SK-N-SH treated with all-trans-retinoic acid at 6 μM for 48 hours (cell line): Measurements from ENCODE around the gene SPAG4.

Experiments used
- ATAC-seq: fragments of 200-7000 bp; cut with Tn5 transposase; 3 replicates; pipeline ENCODE4 v1.9.1; 2020; ENCODE audit warnings: mild to moderate bottlenecking, moderate library complexity
- BACH2 ChIP-seq: fragments of 250-450 bp; sonication (Bioruptor Pico); IDR thresholded peaks from 2 replicates; pipeline ENCODE4 v1.9.0; 2021; ENCODE audit warnings: mild to moderate bottlenecking, borderline replicate concordance
- CREB5 ChIP-seq: fragments of 250-450 bp; sonication (Bioruptor Pico); IDR thresholded peaks from 2 replicates; pipeline ENCODE4 v1.5.1; 2020; ENCODE audit warnings: low read depth, mild to moderate bottlenecking, moderate library complexity
- CSDC2 ChIP-seq: fragments of 250-450 bp; sonication (Bioruptor Pico); IDR thresholded peaks from 2 replicates; pipeline ENCODE4 v1.5.0; 2020; ENCODE audit warnings: mild to moderate bottlenecking, moderate library complexity
- CSRNP3 ChIP-seq: fragments of 250-450 bp; sonication (Bioruptor Pico); IDR thresholded peaks from 2 replicates; pipeline ENCODE4 v1.5.1; 2021; ENCODE audit warnings: mild to moderate bottlenecking, moderate library complexity
- ESRRG ChIP-seq: fragments of 250-450 bp; sonication (Bioruptor Pico); IDR thresholded peaks from 2 replicates; pipeline ENCODE4 v1.6.1; 2021; ENCODE audit warnings: mild to moderate bottlenecking
- ISL1 ChIP-seq: fragments of 250-450 bp; sonication (Bioruptor Pico); IDR thresholded peaks from 2 replicates; pipeline ENCODE4 v2.1.2; 2022; ENCODE audit warnings: mild to moderate bottlenecking, moderate library complexity
- OSR1 ChIP-seq: fragments of 250-450 bp; sonication (Bioruptor Pico); IDR thresholded peaks from 2 replicates; pipeline ENCODE4 v1.8.0; 2022; ENCODE audit warnings: moderate library complexity, mild to moderate bottlenecking, inconsistent platforms
- PPARA ChIP-seq: fragments of 250-450 bp; sonication (Bioruptor Pico); IDR thresholded peaks from 2 replicates; pipeline ENCODE4 v1.5.0; 2020; ENCODE audit warnings: mild to moderate bottlenecking, borderline replicate concordance
- RARB ChIP-seq: fragments of 250-450 bp; sonication (Bioruptor Pico); IDR thresholded peaks from 2 replicates; pipeline ENCODE4 v1.8.0; 2021; ENCODE audit warnings: mild to moderate bottlenecking, moderate library complexity
- SNAI2 ChIP-seq: fragments of 250-450 bp; sonication (Bioruptor Pico); IDR thresholded peaks from 2 replicates; pipeline ENCODE4 v1.5.0; 2020; ENCODE audit warnings: mild to moderate bottlenecking, moderate library complexity
- TCF4 ChIP-seq: fragments of 250-450 bp; sonication (Bioruptor Pico); IDR thresholded peaks from 2 replicates; pipeline ENCODE4 v1.8.0; 2021; ENCODE audit warnings: mild to moderate bottlenecking, moderate library complexity, borderline replicate concordance
- TOX ChIP-seq: fragments of 250-450 bp; sonication (Bioruptor Pico); IDR thresholded peaks from 2 replicates; pipeline ENCODE4 v1.8.0; 2021; ENCODE audit warnings: mild to moderate bottlenecking, moderate library complexity, borderline replicate concordance
- ZC3H10 ChIP-seq: fragments of 250-450 bp; sonication (Bioruptor Pico); IDR thresholded peaks from 2 replicates; pipeline ENCODE4 v1.5.1; 2021; ENCODE audit warnings: mild to moderate bottlenecking, moderate library complexity
- ZFP3 ChIP-seq: fragments of 250-450 bp; sonication (Bioruptor Pico); IDR thresholded peaks from 2 replicates; pipeline ENCODE4 v1.5.0; 2020; ENCODE audit warnings: mild to moderate bottlenecking, moderate library complexity
- ZFP30 ChIP-seq: fragments of 450-650 bp; formaldehyde crosslinking; IDR thresholded peaks from 2 replicates; pipeline ENCODE4 v1.5.0; 2022; ENCODE audit warnings: mild to moderate bottlenecking, moderate library complexity
- ZNF565 ChIP-seq: fragments of 450-650 bp; formaldehyde crosslinking; conservative IDR thresholded peaks from 2 replicates; pipeline ENCODE4 v1.5.0; 2020; ENCODE audit warnings: low read depth, mild to moderate bottlenecking, moderate library complexity
- ZNF70 ChIP-seq: fragments of 450-650 bp; formaldehyde crosslinking; IDR thresholded peaks from 2 replicates; pipeline ENCODE4 v1.5.0; 2020; ENCODE audit warnings: mild to moderate bottlenecking, moderate library complexity
- ZNF8 ChIP-seq: fragments of 450-650 bp; formaldehyde crosslinking; IDR thresholded peaks from 2 replicates; pipeline ENCODE4 v1.5.0; 2020; ENCODE audit warnings: mild to moderate bottlenecking, moderate library complexity
- TF ChIP-seq, protein P1 (sequence below): fragments of 250-450 bp; sonication (Bioruptor Pico); IDR thresholded peaks from 2 replicates; pipeline ENCODE4 v1.8.0; 2021; ENCODE audit warnings: low read depth, mild to moderate bottlenecking, moderate library complexity, borderline replicate concordance
- TF ChIP-seq, protein P2 (sequence below): fragments of 250-450 bp; sonication (Bioruptor Pico); IDR thresholded peaks from 2 replicates; pipeline ENCODE4 v1.8.0; 2020; ENCODE audit warnings: mild to moderate bottlenecking, moderate library complexity, borderline replicate concordance
- TF ChIP-seq, protein P3 (sequence below): fragments of 250-450 bp; sonication (Bioruptor Pico); IDR thresholded peaks from 2 replicates; pipeline ENCODE4 v1.5.0; 2020; ENCODE audit warnings: mild to moderate bottlenecking, moderate library complexity

SPAG4 gene

GRCh38 chr20:35653893-35654292 lies 38.3 kb downstream of the SPAG4 start:
- ATAC-seq = no peak
- TF ChIP-seq, protein P1, sequence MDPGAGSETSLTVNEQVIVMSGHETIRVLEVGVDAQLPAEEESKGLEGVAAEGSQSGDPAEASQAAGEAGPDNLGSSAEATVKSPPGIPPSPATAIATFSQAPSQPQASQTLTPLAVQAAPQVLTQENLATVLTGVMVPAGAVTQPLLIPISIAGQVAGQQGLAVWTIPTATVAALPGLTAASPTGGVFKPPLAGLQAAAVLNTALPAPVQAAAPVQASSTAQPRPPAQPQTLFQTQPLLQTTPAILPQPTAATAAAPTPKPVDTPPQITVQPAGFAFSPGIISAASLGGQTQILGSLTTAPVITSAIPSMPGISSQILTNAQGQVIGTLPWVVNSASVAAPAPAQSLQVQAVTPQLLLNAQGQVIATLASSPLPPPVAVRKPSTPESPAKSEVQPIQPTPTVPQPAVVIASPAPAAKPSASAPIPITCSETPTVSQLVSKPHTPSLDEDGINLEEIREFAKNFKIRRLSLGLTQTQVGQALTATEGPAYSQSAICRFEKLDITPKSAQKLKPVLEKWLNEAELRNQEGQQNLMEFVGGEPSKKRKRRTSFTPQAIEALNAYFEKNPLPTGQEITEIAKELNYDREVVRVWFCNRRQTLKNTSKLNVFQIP (CRISPR knock-in tag) = no peak
- TF ChIP-seq ZNF8 (CRISPR knock-in tag) (no peak), ZFP3 (CRISPR knock-in tag) (no peak), CSRNP3 (no peak), ZNF565 (CRISPR knock-in tag) (no peak), TCF4 (no peak), SNAI2 (no peak), CREB5 (CRISPR knock-in tag) (no peak), ZFP30 (CRISPR knock-in tag) (no peak), PPARA (CRISPR knock-in tag) (no peak), ZNF70 (CRISPR knock-in tag) (no peak), TOX (CRISPR knock-in tag) (no peak), RARB (CRISPR knock-in tag) (no peak), OSR1 (CRISPR knock-in tag) (no peak), ZC3H10 (no peak), ISL1 (no peak)
- TF ChIP-seq, protein P2, sequence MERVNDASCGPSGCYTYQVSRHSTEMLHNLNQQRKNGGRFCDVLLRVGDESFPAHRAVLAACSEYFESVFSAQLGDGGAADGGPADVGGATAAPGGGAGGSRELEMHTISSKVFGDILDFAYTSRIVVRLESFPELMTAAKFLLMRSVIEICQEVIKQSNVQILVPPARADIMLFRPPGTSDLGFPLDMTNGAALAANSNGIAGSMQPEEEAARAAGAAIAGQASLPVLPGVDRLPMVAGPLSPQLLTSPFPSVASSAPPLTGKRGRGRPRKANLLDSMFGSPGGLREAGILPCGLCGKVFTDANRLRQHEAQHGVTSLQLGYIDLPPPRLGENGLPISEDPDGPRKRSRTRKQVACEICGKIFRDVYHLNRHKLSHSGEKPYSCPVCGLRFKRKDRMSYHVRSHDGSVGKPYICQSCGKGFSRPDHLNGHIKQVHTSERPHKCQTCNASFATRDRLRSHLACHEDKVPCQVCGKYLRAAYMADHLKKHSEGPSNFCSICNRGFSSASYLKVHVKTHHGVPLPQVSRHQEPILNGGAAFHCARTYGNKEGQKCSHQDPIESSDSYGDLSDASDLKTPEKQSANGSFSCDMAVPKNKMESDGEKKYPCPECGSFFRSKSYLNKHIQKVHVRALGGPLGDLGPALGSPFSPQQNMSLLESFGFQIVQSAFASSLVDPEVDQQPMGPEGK = no peak
- TF ChIP-seq, protein P3, sequence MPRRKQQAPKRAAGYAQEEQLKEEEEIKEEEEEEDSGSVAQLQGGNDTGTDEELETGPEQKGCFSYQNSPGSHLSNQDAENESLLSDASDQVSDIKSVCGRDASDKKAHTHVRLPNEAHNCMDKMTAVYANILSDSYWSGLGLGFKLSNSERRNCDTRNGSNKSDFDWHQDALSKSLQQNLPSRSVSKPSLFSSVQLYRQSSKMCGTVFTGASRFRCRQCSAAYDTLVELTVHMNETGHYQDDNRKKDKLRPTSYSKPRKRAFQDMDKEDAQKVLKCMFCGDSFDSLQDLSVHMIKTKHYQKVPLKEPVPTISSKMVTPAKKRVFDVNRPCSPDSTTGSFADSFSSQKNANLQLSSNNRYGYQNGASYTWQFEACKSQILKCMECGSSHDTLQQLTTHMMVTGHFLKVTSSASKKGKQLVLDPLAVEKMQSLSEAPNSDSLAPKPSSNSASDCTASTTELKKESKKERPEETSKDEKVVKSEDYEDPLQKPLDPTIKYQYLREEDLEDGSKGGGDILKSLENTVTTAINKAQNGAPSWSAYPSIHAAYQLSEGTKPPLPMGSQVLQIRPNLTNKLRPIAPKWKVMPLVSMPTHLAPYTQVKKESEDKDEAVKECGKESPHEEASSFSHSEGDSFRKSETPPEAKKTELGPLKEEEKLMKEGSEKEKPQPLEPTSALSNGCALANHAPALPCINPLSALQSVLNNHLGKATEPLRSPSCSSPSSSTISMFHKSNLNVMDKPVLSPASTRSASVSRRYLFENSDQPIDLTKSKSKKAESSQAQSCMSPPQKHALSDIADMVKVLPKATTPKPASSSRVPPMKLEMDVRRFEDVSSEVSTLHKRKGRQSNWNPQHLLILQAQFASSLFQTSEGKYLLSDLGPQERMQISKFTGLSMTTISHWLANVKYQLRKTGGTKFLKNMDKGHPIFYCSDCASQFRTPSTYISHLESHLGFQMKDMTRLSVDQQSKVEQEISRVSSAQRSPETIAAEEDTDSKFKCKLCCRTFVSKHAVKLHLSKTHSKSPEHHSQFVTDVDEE (CRISPR knock-in tag) = no peak

DNA sequence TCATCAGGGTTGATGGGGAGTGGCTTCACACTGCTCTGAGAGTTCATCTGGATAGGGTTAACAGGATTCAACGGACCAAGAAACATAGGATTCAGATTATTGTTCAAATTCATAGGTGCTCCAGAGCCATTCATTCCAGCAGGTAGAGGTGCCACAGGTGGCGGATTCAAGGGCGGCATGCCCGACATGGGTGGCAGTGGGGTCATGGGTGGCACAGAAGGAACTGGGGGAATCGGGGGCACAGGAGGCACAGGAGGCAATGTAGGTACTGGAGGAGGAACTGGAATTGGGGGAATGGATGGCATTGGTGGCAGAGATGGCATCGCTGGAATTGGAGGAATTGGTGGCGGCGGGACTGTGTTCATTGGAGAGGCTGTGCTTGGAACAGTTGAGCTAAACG lies 38.8 kb downstream of the SPAG4 start:
- no peak for ATAC-seq
- no peak for TF ChIP-seq TCF4
- TF ChIP-seq SNAI2 = no peak

- no peak for ATAC-seq
- no peak for TF ChIP-seq TCF4
- no peak for TF ChIP-seq ISL1
- TF ChIP-seq ZFP3 (CRISPR knock-in tag) = no peak
- TF ChIP-seq CSDC2 = no peak
- TF ChIP-seq SNAI2 = no peak
- TF ChIP-seq CSRNP3 = no peak
- no peak for TF ChIP-seq BACH2 (CRISPR knock-in tag)
- no peak for TF ChIP-seq ZNF8 (CRISPR knock-in tag)
- no peak for TF ChIP-seq ESRRG (CRISPR knock-in tag)
These were observed 41.6 kb downstream of the SPAG4 start for GRCh38 chr20:35657271-35657670.
